NCI-H2196 (cell line): ENCODE results near the gene PEX6.
"Not testable (repeated sequence)": the region's sequence is repeated elsewhere in the genome, so short reads cannot be mapped to it uniquely, and the experiment has no call there.

Experiments used
- DNase-seq: peaks from one replicate; lab custom pipeline; 2025; ENCODE audit not compliant: unreplicated experiment; lab: John Stamatoyannopoulos, UW

The PEX6 gene

DNA sequence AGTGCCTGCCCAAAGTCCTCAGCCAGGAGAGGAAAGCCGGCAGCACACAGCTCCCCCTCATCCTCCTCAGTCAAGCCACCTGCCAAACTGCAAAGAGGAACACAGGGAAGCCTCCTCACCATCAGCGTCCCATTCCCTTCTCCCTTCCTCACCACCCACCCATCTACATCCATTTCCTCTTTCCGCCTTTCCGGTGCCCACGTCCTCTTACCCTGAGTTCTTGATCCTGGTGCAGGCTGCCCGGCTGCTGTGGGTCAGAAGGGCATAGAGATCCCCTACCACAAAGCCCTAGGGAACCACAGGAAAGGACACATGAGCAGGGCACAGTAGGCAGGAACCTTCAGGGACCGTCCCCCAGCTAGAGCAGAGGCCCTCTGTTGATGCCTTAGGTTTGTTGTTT, 12.4 kb downstream of the PEX6 start:
- no peak for DNase-seq

DNA sequence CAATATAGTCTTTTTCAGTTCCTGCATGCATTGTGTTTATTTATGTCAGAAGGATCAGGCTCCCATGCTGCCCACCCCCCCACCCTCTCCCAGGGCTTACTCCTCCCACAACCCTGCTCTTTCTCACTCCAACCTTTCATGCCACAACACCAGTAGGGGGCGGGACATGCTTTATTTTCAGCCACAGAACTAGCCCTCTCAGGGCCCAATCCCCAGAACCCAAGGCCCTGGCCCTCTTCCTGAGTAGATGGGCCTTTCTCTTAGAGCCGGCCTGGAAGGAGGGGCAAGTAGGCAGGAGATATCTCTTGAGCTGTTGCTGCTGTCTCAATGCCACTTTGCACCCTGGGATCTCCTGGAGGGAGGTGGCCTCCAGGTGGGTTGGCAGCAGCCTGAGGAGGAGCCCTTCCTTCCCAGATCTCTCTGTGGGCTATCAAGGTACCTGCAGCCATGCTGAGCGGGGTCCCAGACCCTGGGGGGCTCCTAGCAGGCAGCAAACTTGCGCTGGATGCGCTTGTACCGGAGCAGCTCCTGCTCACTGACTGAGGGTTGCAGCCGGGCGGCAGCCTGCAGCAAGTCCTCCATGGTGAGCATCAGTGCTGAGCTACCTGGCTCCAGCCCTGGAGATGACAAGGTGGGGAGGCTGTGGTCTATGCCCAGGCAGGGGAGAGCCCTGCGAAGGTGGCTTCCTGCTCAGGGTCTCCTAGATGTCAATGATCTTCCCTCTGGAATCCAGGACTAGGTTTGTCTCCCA, 15.0 kb downstream of the PEX6 start:
- DNase-seq, result peak; percentile 30

- no peak for DNase-seq
Observed at GRCh38 chr6:42963179-42963854, 15.7 kb downstream of the PEX6 start.

- DNase-seq, result no peak
Observed at GRCh38 chr6:42962502-42963178, 16.3 kb downstream of the PEX6 start.

DNA sequence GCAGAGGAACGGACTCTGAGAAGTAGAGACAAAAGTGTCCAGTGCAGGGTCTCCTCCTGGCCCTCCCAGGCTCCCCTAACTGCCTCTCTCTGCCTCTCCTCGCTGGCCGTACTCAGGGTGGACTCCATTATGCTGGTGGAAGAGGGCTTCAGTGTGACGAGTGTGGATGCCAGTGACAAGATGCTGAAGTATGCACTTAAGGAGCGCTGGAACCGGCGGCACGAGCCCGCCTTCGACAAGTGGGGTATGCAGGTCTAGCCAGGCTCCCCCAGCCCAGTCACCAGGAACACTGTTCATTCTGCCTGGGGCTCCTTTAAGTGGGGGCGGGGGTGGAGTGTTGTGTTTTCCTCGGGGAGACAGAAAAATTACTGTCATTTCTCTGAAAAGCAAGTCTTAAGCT, 16.9 kb downstream of the PEX6 start:
- DNase-seq, result no peak

- DNase-seq, result peak; percentile 13
Observed at GRCh38 chr6:42961020-42961470, 17.9 kb downstream of the PEX6 start.

GRCh38 chr6:42960243-42961019, 18.6 kb downstream of the PEX6 start, which contains the start of gene GNMT:
Gene GNMT, plus strand, starts transcription at chr6:42960754. Its CDS starts 14 bp downstream, at chr6:42960768.
- peak; percentile 65 for DNase-seq

DNA sequence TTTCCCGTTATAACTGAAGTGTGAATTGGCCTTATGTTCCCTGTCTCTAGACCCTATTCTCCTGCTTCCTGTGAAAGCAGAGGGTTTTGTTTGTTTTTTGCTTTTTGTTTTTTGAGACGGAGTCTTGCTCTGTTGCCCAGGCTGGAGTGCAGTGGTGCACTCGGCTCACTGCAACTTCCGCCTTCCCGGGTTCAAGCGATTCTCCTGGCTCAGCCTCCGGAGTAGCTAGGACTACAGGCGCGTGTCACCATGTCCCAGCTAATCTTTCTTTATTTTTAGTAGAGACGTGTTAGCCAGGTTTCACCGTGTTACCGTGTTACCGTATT, 19.1 kb downstream of the PEX6 start:
- DNase-seq, result no peak

DNA sequence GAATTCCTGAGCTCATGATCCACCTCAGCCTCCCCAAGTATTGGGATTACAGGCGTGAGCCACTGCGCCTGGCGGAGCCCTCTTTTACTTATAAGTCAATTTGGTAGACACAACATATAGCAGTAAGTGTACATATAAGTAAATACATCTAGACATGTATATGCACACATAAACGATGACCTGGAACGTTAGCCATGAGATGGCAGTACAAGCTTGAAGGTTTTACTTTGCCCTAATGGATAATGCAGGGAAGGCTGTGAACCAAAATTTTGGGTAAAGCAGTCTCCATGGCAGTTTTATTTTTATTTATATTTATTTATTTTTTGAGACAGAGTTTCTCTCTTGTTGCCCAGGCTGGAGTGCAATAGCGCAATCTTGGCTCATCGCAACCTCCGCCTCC, 20.9 kb downstream of the PEX6 start:
- no peak for DNase-seq

DNA sequence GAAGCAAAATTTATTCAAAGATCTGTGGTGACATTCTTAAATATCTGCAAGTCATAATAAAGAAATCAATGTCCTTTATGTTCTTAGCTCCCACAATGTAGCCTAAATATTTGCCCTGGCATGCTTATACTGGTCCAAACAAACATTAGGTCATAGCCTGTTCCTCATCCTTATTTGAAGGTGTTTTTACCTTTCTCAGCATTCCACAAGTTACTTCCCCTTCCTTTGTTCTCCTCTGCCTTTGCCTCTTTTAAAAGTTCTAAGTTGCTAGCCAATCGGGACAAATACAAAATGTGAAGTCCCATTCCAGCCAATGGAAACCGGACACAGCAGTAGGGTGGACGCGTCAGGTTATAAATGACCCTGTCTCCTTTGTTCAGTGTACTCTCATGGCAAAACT, 24.6 kb downstream of the PEX6 start:
- DNase-seq, result not testable (repeated sequence)

- DNase-seq, result no peak
Observed at GRCh38 chr6:42952389-42952788, 26.6 kb downstream of the PEX6 start.

DNA sequence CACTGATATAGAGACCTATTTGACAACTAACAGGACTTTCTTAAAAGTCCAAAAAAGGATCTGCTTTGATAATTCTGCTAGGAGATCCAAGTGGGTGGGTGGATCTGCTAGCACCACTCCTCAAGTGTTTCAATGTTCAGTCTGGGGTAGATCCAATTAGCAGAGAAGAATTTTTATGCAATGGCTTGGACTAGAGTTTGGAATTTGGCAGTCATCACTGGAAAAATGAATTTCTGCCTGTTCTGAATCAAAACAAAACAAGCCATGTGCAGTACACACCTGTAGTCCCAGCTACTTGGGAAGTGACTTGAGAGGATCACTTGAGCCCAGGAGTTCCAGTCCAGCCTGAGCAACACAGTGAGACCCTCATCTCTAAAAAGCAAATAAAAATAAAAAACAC, 31.0 kb downstream of the PEX6 start:
- no peak for DNase-seq

GRCh38 chr6:42942444-42942843, 36.5 kb downstream of the PEX6 start:
- no peak for DNase-seq

DNA sequence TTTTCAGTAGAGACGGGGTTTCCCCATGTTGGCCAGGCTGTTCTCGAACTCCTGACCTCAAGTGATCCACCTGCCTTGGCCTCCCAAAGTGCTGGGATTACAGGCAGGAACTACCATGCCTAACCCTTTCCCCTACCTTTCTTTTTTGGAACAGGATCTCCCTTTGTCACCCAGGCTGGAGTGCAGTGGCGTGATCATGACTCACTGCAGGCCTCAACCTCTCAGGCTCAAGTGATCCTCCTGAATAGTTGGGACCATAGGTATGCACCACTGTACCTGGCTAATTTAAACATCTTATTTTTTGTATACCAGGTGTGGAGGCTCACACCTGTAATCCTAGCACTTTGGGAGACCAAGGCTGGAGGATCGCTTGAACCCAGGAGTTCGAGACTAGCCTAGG, 37.6 kb downstream of the PEX6 start:
- DNase-seq, result not testable (repeated sequence)

DNA sequence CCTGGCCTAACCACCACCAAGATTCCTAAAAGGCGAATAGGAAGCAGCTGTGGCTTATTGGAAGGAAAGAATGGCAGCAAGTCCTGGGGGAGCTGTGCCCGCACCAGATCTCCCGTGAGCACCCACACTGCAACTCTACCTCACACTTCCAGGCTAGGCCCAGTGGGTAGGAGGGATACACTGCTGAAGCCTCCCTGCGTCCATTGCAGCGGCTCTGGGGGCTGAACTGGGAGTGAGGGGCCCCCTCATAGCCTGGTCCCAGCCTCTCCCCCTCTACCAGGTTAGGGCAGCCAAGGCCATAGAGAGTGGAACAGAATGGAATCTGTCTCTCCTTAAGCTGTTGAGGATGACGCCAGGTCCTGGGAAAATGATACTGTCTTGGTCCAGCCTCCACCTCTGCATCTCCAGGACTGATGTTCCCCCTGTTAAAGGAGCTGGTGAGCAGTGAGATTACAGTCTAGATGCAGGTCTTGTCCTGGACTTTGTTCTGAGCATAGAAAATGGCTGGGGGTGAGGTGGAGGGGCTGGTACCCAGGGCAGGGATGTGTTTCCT, 38.4 kb downstream of the PEX6 start:
- DNase-seq, result no peak

DNA sequence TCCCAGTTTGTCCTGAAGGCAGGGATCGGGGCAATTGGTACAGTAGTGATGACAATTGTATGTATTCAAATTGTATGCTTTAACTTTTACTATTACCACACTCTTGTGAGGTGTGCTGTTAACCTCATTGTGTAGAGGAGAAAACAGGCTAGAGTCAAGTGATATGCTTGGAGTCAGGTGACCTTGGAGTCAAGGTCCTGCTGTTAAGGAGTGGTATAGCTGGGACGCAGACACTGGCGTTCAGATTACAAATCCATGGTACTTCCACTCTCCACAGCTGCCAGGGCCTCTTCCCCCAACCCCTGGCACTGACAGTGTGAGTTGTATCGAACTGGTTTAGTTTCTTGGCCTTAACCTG, 39.2 kb downstream of the PEX6 start:
- DNase-seq, result no peak

DNA sequence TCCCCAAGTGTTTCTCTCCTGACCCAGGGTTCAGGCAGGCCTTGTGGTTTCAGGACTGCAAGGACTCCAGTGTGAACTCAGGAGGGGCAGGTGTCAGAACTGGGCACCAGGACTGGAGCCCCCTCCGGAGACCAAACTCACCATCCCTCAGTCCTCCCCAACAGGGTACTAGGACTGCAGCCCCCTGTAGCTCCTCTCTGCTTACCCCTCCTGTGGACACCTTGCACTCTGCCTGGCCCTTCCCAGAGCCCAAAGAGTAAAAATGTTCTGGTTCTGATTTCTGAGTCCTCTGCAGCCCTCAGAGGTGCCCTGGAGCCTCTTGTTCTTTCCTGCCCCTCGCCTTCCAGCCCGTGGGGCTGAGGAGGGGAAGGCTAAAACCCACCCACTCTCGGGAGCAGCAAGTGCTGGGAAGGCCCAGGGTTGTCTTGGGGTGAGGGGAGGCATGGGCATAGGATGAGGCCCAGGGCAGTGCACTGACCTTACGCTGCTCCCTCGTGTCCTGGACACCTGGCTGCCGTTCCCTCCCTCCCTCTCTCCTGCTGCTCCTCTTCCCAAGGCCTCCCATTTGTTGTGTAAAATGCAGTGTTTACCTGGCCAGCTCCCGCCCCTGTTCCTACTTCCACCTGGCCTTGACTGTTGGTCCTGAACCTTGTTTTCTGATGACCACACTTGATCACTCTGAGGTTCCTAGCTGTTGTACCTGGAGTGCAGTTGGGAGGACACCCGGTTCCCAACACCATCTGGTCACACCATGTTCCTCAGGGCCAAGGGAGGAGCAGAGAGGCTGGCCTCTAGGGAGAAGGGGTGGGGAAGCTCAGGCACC, 39.8 kb downstream of the PEX6 start:
- no peak for DNase-seq

DNA sequence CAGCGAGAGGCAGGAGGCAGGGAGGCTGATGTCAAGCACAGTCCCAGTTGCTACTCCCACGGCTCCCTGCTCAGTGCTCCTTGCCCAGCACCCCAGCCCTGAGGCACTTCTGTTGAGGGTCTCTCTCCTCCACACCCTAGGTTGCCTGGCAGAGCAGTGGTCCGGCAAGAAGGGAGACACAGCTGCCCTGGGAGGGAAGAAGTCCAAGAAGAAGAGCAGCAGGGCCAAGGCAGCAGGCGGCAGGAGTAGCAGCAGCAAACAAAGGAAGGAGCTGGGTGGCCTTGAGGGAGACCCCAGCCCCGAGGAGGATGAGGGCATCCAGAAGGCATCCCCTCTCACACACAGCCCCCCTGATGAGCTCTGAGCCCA, 40.6 kb downstream of the PEX6 start:
- no peak for DNase-seq

GRCh38 chr6:42937548-42938427, 41.2 kb downstream of the PEX6 start:
- DNase-seq, result no peak
